Keratinocyte (primary cell): ENCODE data around the gene CIT. TPM values are rescaled to one million over a fixed set of nuclear protein-coding genes. Genes with fewer than 3 reads are reported as not detected.
A peak's percentile ranks its signal among the peaks of the same experiment; 100 is the strongest.

Experiments
- DNase-seq: peaks from one replicate; pipeline ENCODE4 v3.0.0-alpha.2; 2011; ENCODE audit warnings: low read depth, missing footprints, low spot score
- FAIRE-seq: peaks from 2 replicates; lab custom pipeline; 2011; peaks lifted over from hg19 to GRCh38; lab: Jason Lieb, UNC
- H2AFZ ChIP-seq: 2 replicates; pipeline ENCODE4 v1.6.0; 2012; ENCODE audit warnings: low read length, control low read depth, inconsistent platforms; ENCODE audit not compliant: control insufficient read depth
- H3K27ac ChIP-seq: 2 replicates; pipeline ENCODE4 v1.5.1; 2011; ENCODE audit warnings: low read length; ENCODE audit not compliant: control insufficient read depth, insufficient read depth
- H3K27me3 ChIP-seq: 3 replicates; pipeline ENCODE4 v1.6.0; 2011; ENCODE audit warnings: low read length; ENCODE audit not compliant: control insufficient read depth, insufficient read depth; ENCODE audit errors: extremely low read depth
- H3K36me3 ChIP-seq, 2 experiments: 2 replicates in 1 of 2; 3 replicates in 1 of 2; pipeline ENCODE4 v1.5.1; 2011; ENCODE audit warnings: low read length in 2 of 2, mild to moderate bottlenecking in 1 of 2; ENCODE audit not compliant: control insufficient read depth in 2 of 2, insufficient read depth in 2 of 2; ENCODE audit errors: extremely low read depth in 1 of 2
- H3K4me1 ChIP-seq: 3 replicates; pipeline ENCODE4 v1.5.1; 2011; ENCODE audit warnings: low read length; ENCODE audit not compliant: control insufficient read depth, insufficient read depth; ENCODE audit errors: extremely low read depth
- H3K4me2 ChIP-seq: 3 replicates; pipeline ENCODE4 v1.6.0; 2011; ENCODE audit warnings: low read depth, low read length; ENCODE audit not compliant: control insufficient read depth, insufficient read depth; ENCODE audit errors: extremely low read depth
- H3K4me3 ChIP-seq, 3 experiments: fragments of 200-600 bp in 1 of 3; sonication (generic) in 1 of 3; 2 replicates in 2 of 3; 3 replicates in 1 of 3; pipeline ENCODE4 v1.5.1; 2011 to 2016; ENCODE audit warnings: low read length in 3 of 3, mild to moderate bottlenecking in 3 of 3, control low read depth in 2 of 3, inconsistent platforms in 1 of 3, low read depth in 1 of 3, mixed read lengths in 1 of 3, mixed run types in 1 of 3, moderate library complexity in 1 of 3; ENCODE audit not compliant: control insufficient read depth in 2 of 3, insufficient read depth in 2 of 3; ENCODE audit errors: extremely low read depth in 1 of 3
- H3K79me2 ChIP-seq: 2 replicates; pipeline ENCODE4 v1.6.0; 2012; ENCODE audit warnings: low read length; ENCODE audit not compliant: control insufficient read depth, insufficient read depth
- H3K9ac ChIP-seq: 3 replicates; pipeline ENCODE4 v1.6.0; 2011; ENCODE audit warnings: low read length; ENCODE audit not compliant: control insufficient read depth, insufficient read depth; ENCODE audit errors: extremely low read depth
- H3K9me1 ChIP-seq: 3 replicates; pipeline ENCODE4 v1.6.0; 2011; ENCODE audit warnings: low read length; ENCODE audit not compliant: control insufficient read depth, insufficient read depth; ENCODE audit errors: extremely low read depth
- H3K9me3 ChIP-seq: 2 replicates; pipeline ENCODE4 v1.5.1; 2012; ENCODE audit warnings: low read depth, low read length; ENCODE audit not compliant: control insufficient read depth
- H4K20me1 ChIP-seq: 3 replicates; pipeline ENCODE4 v1.6.0; 2011; ENCODE audit warnings: low read length; ENCODE audit not compliant: control insufficient read depth, insufficient read depth; ENCODE audit errors: extremely low read depth
- CTCF ChIP-seq, 3 experiments: IDR thresholded peaks in 1 of 3; conservative IDR thresholded peaks in 1 of 3; optimal IDR thresholded peaks in 1 of 3; 2 replicates in 2 of 3; 3 replicates in 1 of 3; pipeline versions ENCODE3 to v1.5.1; 2011; ENCODE audit warnings: low read length in 3 of 3, mild to moderate bottlenecking in 3 of 3, moderate library complexity in 2 of 3, control low read depth in 1 of 3, inconsistent platforms in 1 of 3; ENCODE audit not compliant: insufficient read depth in 2 of 3; ENCODE audit errors: extremely low read depth in 1 of 3
- EZH2 ChIP-seq: IDR thresholded peaks from one replicate; pipeline ENCODE4 v1.6.1; 2012; ENCODE audit warnings: inconsistent platforms, mild to moderate bottlenecking, low read length, moderate library complexity
- dilution Hi-C: fragments of 300-500 bp; cut with MboI; formaldehyde crosslinking; loops from one replicate; pipeline ENCODE4 v1.7.0; 2020; ENCODE audit warnings: low sequenced_read_pairs; ENCODE audit not compliant: extremely low pct_ligation_motif_present
- polyA plus RNA-seq, 5 experiments: library from polyadenylated mRNA; depleted of rRNA in 3 of 5; stranded (reverse) in 3 of 5; stranded (forward) in 1 of 5; unstranded in 1 of 5; fragments of >200 nt; gene quantifications; 1 replicate in 1 of 5; 2 replicates in 3 of 5; 3 replicates in 1 of 5; pipeline versions ENCODE4 v1.2.1 to v1.2.3, GENCODE V29; 2011 to 2012; ENCODE audit warnings: missing spikeins in 2 of 5, low read depth in 1 of 5, low replicate concordance in 1 of 5

Gene CIT
- polyA plus RNA-seq, 1 donor (not counting 4 experiments of a cell fraction or from before 2014, with no cell fraction given), result 6.2 TPM

- Histone ChIP-seq H3K4me3 (peak overlapping the region; percentile 2 to 67 (median 67)), H3K4me2 (peak overlapping the region; percentile 94), H3K9me3 (no peaks in the 10 kb centered on the region), H4K20me1 (no peaks in the 10 kb centered on the region), H3K9me1 (no peaks in the 10 kb centered on the region), H3K4me1 (peaks cover 20% of the 10 kb centered on the region), H3K9ac (no peak overlapping the region), H3K27me3 (no peaks in the 10 kb centered on the region), H2AFZ (peak overlapping the region; percentile 94), H3K36me3 (peaks cover 2 to 11% of the 10 kb centered on the region in 2 experiments), H3K79me2 (peaks cover 23% of the 10 kb centered on the region), H3K27ac (no peak overlapping the region)
- TF ChIP-seq EZH2, result no peak
- TF ChIP-seq CTCF (optimal IDR thresholded peaks at IDR 0.05 in 1 of 3, IDR thresholded peaks at IDR 0.05 in 1 of 3, conservative IDR thresholded peaks at IDR 0.05 in 1 of 3; ENCODE audit: extremely low read depth in 1 of 3, insufficient read depth in 2 of 3, low read length in 3 of 3), result no peak
- no peak for DNase-seq
- no peak for FAIRE-seq
- dilution Hi-C loops, result no loop called here
These were observed 210.1 kb downstream of the CIT start for GRCh38 chr12:119666900-119667576.

- dilution Hi-C loops, result no loop called here
- H4K20me1 ChIP-seq, result no peaks in the 10 kb centered on the region
- no peak overlapping the region for H3K4me3 ChIP-seq
- H3K4me2 ChIP-seq, result no peak overlapping the region
- TF ChIP-seq CTCF (optimal IDR thresholded peaks at IDR 0.05 in 1 of 3, IDR thresholded peaks at IDR 0.05 in 1 of 3, conservative IDR thresholded peaks at IDR 0.05 in 1 of 3; ENCODE audit: extremely low read depth in 1 of 3, insufficient read depth in 2 of 3, low read length in 3 of 3) (no peak), EZH2 (no peak)
- no peak overlapping the region for H3K27ac ChIP-seq
- H3K79me2 ChIP-seq, result peaks cover 19% of the 10 kb centered on the region
- peaks cover 20% of the 10 kb centered on the region for H3K4me1 ChIP-seq
- DNase-seq (no peak), FAIRE-seq (no peak)
- H3K36me3 ChIP-seq, result peaks cover 0 to 6% of the 10 kb centered on the region in 2 experiments
- H3K9me1 ChIP-seq, result no peaks in the 10 kb centered on the region
- no peak overlapping the region for H3K9ac ChIP-seq
- no peaks in the 10 kb centered on the region for H3K27me3 ChIP-seq
- no peaks in the 10 kb centered on the region for H3K9me3 ChIP-seq
- H2AFZ ChIP-seq, result no peak overlapping the region
These were observed 210.8 kb downstream of the CIT start for GRCh38 chr12:119666226-119666795.
